B cell (primary cell): Measurements from ENCODE around the gene ARHGAP15.

ENCODE experiments used
- EZH2 ChIP-seq: IDR thresholded peaks from 2 replicates; pipeline ENCODE4 v1.6.1; 2012; ENCODE audit warnings: borderline replicate concordance, low read depth, mild to moderate bottlenecking, moderate library complexity, low read length; ENCODE audit not compliant: insufficient read depth, poor library complexity, severe bottlenecking
- TF ChIP-seq, protein P1 (sequence below): fragments of 200-600 bp; IDR thresholded peaks from one replicate; pipeline ENCODE4 v1.8.0; 2022; ENCODE audit warnings: antibody characterized with exemption, mild to moderate bottlenecking

DNA sequence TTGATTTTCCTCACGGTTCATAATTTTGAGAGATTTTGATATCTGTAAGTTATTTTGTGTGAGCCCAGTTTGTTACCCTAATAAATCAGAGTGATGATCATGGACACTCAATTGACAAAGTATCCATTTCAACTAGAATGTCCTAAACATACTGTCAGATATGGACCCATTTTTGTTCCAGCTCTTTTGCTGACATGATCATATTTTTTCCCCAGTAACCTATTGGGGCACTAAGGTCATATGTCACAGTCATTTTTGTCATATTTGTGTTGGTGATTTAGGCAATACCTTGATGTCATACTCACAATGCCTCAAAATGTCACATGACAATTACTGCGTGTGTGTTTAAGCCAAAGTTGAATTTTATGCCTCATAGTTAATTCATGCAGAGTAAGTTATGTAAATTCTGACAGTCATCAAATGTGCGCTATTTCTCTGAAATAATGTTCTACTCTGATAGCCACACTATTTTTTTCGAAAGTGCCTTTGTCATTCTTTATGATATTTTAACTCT, 218.7 kb downstream of the ARHGAP15 start:
- no peak for TF ChIP-seq EZH2
- TF ChIP-seq, protein P1, sequence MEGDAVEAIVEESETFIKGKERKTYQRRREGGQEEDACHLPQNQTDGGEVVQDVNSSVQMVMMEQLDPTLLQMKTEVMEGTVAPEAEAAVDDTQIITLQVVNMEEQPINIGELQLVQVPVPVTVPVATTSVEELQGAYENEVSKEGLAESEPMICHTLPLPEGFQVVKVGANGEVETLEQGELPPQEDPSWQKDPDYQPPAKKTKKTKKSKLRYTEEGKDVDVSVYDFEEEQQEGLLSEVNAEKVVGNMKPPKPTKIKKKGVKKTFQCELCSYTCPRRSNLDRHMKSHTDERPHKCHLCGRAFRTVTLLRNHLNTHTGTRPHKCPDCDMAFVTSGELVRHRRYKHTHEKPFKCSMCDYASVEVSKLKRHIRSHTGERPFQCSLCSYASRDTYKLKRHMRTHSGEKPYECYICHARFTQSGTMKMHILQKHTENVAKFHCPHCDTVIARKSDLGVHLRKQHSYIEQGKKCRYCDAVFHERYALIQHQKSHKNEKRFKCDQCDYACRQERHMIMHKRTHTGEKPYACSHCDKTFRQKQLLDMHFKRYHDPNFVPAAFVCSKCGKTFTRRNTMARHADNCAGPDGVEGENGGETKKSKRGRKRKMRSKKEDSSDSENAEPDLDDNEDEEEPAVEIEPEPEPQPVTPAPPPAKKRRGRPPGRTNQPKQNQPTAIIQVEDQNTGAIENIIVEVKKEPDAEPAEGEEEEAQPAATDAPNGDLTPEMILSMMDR = no peak
